Motor neuron (in vitro differentiated cells): ENCODE data around the gene RCE1. TPM values are rescaled to one million over a fixed set of nuclear protein-coding genes. Genes with fewer than 3 reads are reported as not detected.

Experiments
- ATAC-seq, 8 experiments: fragments of 200-7000 bp; cut with Tn5 transposase; replicated peaks in 6 of 8; 2 replicates each; pipeline ENCODE4 v1.8.0; 2021; ENCODE audit warnings: mild to moderate bottlenecking in 8 of 8, moderate library complexity in 8 of 8
- H3K27ac ChIP-seq, 2 donors: fragments of 250-450 bp; sonication (Bioruptor Pico); 2 replicates each; pipeline ENCODE4 v1.9.0; 2021; ENCODE audit warnings: antibody characterized with exemption in 2 of 2, mild to moderate bottlenecking in 2 of 2, moderate library complexity in 1 of 2
- H3K4me1 ChIP-seq, 2 donors: fragments of 250-450 bp; sonication (Bioruptor Pico); replicated peaks in 1 of 2; 2 replicates each; pipeline ENCODE4 v1.6.1; 2021; ENCODE audit warnings: antibody characterized with exemption in 2 of 2, mild to moderate bottlenecking in 2 of 2, moderate library complexity in 1 of 2
- H3K4me3 ChIP-seq, 5 donors: fragments of 250-450 bp; sonication (Bioruptor Pico); 2 replicates each; pipeline ENCODE4 v1.9.0; 2021; ENCODE audit warnings: antibody characterized with exemption in 5 of 5, mild to moderate bottlenecking in 5 of 5, moderate library complexity in 4 of 5
- WGBS, 10 experiments: fragments of 450-650 bp; shearing (Covaris generic); methylation state at CpG; one replicate each; pipeline ENCODE4 v1.0.0; 2022; 5-methylcytosine and 5-hydroxymethylcytosine counted together
- in situ Hi-C, 9 experiments: fragments of 400-800 bp; cut with MboI; loops; one replicate each; pipeline ENCODE4 v1.15.0; 2021; ENCODE audit warnings: low sequenced_read_pairs in 9 of 9, low pct_unique_long_range_greater_than_20kb in 2 of 9; ENCODE audit not compliant: unreplicated experiment in 9 of 9
- total RNA-seq, 8 experiments: library from RNA; unstranded; fragments of 300-600 nt; gene quantifications; 2 replicates each; pipeline versions ENCODE4 v1.2.3 to v1.2.4, GENCODE V29; 2022

The RCE1 gene
- total RNA-seq, 8 experiments from 2014 or later, result 11.4 to 21.6 (median 15.4) TPM

GRCh38 chr11:66846671-66847091 lies 3.4 kb downstream of the RCE1 start:
- no peak overlapping the region for H3K4me3 ChIP-seq
- peaks cover 14% of the 10 kb centered on the region in 2 donors for H3K4me1 ChIP-seq
- in situ Hi-C loops, result loop anchor here in 1 of 9 experiments (25.0 kb wide), 1 partner anchor 434 kb away; the partner anchor contains the start of gene NPAS4
- 88 to 100% (median 95%) methylated on average over 2 to 4 of the region's 4 CpGs; no CpG with 5 or more reads in 7 of the 10 experiments for WGBS, 10 experiments
- H3K27ac ChIP-seq, result no peak overlapping the region
- ATAC-seq, result no peak

- WGBS, 10 experiments, result 40 to 100% (median 89%) methylated on average over 1 to 7 of the region's 14 CpGs; no CpG with 5 or more reads in 4 of the 10 experiments
- H3K4me1 ChIP-seq, result peaks cover 7 to 8% of the 10 kb centered on the region in 2 donors
- no peak for ATAC-seq
- in situ Hi-C loops, result loop anchor here in 1 of 9 experiments (25.0 kb wide), 1 partner anchor 435 kb away; the partner anchor contains the start of gene NPAS4
- H3K4me3 ChIP-seq, result no peak overlapping the region
- no peak overlapping the region for H3K27ac ChIP-seq
Observed at GRCh38 chr11:66847461-66848232, 4.4 kb downstream of the RCE1 start.

GRCh38 chr11:66848671-66849500 lies 5.6 kb downstream of the RCE1 start:
- no peak overlapping the region for H3K27ac ChIP-seq
- ATAC-seq, result peak in 3 of 8 experiments; percentile 3 to 5 (median 4)
- H3K4me1 ChIP-seq, result peaks cover 7 to 8% of the 10 kb centered on the region in 2 donors
- in situ Hi-C loops, result loop anchor here in 1 of 9 experiments (25.0 kb wide), 1 partner anchor 437 kb away; the partner anchor contains the start of gene NPAS4
- WGBS, 10 experiments, result 89 to 100% (median 97%) methylated on average over 2 to 10 of the region's 28 CpGs; no CpG with 5 or more reads in 7 of the 10 experiments
- H3K4me3 ChIP-seq, result no peak overlapping the region

- in situ Hi-C loops, result loop anchor here in 1 of 9 experiments (25.0 kb wide), 1 partner anchor 437 kb away; the partner anchor contains the start of gene NPAS4
- 80 to 93% (median 87%) methylated on average over 1 to 4 of the region's 22 CpGs; no CpG with 5 or more reads in 7 of the 10 experiments for WGBS, 10 experiments
- Histone ChIP-seq H3K4me1 (peaks cover under 1 to 2% of the 10 kb centered on the region in 2 donors), H3K4me3 (no peak overlapping the region), H3K27ac (no peak overlapping the region)
- ATAC-seq, result no peak
Observed at GRCh38 chr11:66849501-66850234, 6.4 kb downstream of the RCE1 start.

- no peak overlapping the region for H3K27ac ChIP-seq
- peak in 1 of 8 experiments; percentile 2 for ATAC-seq
- no peak overlapping the region for H3K4me3 ChIP-seq
- H3K4me1 ChIP-seq, result peaks cover 4% of the 10 kb centered on the region in 2 donors
- WGBS, 10 experiments, result 20 to 100% methylated on average over 2 of the region's 10 CpGs; no CpG with 5 or more reads in 8 of the 10 experiments
- in situ Hi-C loops, result no loop called here
Observed at GRCh38 chr11:66850235-66850587, 7.0 kb downstream of the RCE1 start.

- peak in 1 of 8 experiments; percentile 1 for ATAC-seq
- Histone ChIP-seq H3K27ac (no peak overlapping the region), H3K4me1 (peaks cover 7 to 9% of the 10 kb centered on the region in 2 donors), H3K4me3 (no peak overlapping the region)
- WGBS, 10 experiments, result 65 to 100% (median 92%) methylated on average over 2 to 9 of the region's 23 CpGs; no CpG with 5 or more reads in 6 of the 10 experiments
- in situ Hi-C loops, result no loop called here
Observed at GRCh38 chr11:66850588-66851238, 7.5 kb downstream of the RCE1 start.

GRCh38 chr11:66851239-66851596 lies 8.0 kb downstream of the RCE1 start:
- no peak overlapping the region for H3K27ac ChIP-seq
- WGBS, 10 experiments, result 80 to 87% methylated on average over 1 to 3 of the region's 4 CpGs; no CpG with 5 or more reads in 8 of the 10 experiments
- peaks cover 7 to 10% of the 10 kb centered on the region in 2 donors for H3K4me1 ChIP-seq

GRCh38 chr11:66851698-66852465 lies 8.6 kb downstream of the RCE1 start:
- in situ Hi-C loops, result no loop called here
- Histone ChIP-seq H3K27ac (no peak overlapping the region), H3K4me1 (peaks cover 7 to 10% of the 10 kb centered on the region in 2 donors), H3K4me3 (no peak overlapping the region)
- WGBS, 10 experiments, result 47 to 92% (median 89%) methylated on average over 2 to 13 of the region's 26 CpGs; no CpG with 5 or more reads in 1 of the 10 experiments
- ATAC-seq, result no peak

More at GRCh38 chr11:66851239-66851596, 8.0 kb downstream of the RCE1 start:
- ATAC-seq, result no peak
- H3K4me3 ChIP-seq, result no peak overlapping the region
- in situ Hi-C loops, result no loop called here

- in situ Hi-C loops, result no loop called here
- 80 to 100% (median 100%) methylated on average over 1 to 2 of the region's 26 CpGs; no CpG with 5 or more reads in 7 of the 10 experiments for WGBS, 10 experiments
- ATAC-seq, result no peak
- no peak overlapping the region for H3K4me3 ChIP-seq
- H3K27ac ChIP-seq, result no peak overlapping the region
- H3K4me1 ChIP-seq, result peaks cover 10 to 12% of the 10 kb centered on the region in 2 donors
Observed at GRCh38 chr11:66852466-66853241, 9.4 kb downstream of the RCE1 start.

- H3K4me3 ChIP-seq, result no peak overlapping the region
- H3K27ac ChIP-seq, result no peak overlapping the region
- in situ Hi-C loops, result no loop called here
- H3K4me1 ChIP-seq, result peaks cover 10 to 12% of the 10 kb centered on the region in 2 donors
- no peak for ATAC-seq
- 86 to 100% (median 93%) methylated on average over 2 to 11 of the region's 26 CpGs; no CpG with 5 or more reads in 5 of the 10 experiments for WGBS, 10 experiments
Observed at GRCh38 chr11:66853242-66854229, 10.3 kb downstream of the RCE1 start.
